Calu3 (cell line): ENCODE data around the gene RTRAF. TPM values are rescaled to one million over a fixed set of nuclear protein-coding genes. Genes with fewer than 3 reads are reported as not detected.

Source experiments
- BruUV-seq: library from RNA; stranded (reverse); fragments of 400-500 nt; replicated peaks from 2 replicates; lab custom pipeline; 2021; lab: Mats Ljungman, UMichigan
- CTCF ChIA-PET: fragments of 300-600 bp; sonication (Branson Sonifier 250); formaldehyde crosslinking; loops from one replicate; lab custom pipeline; 2022; ENCODE audit warnings: antibody characterized with exemption; lab: Charles Lee
- DNase-seq: peaks from one replicate; pipeline ENCODE4 v3.0.0; 2022
- H3K27ac Mint-ChIP-seq: one replicate; pipeline ENCODE4 v1.8.0; 2022; ENCODE audit warnings: mixed read lengths; ENCODE audit not compliant: unreplicated experiment
- H3K27me3 Mint-ChIP-seq: one replicate; pipeline ENCODE4 v1.8.0; 2022; ENCODE audit warnings: mixed read lengths; ENCODE audit not compliant: unreplicated experiment
- H3K36me3 Mint-ChIP-seq: one replicate; pipeline ENCODE4 v1.8.0; 2022; ENCODE audit warnings: mild to moderate bottlenecking, moderate library complexity, mixed read lengths; ENCODE audit not compliant: insufficient read depth, unreplicated experiment
- H3K4me1 Mint-ChIP-seq: one replicate; pipeline ENCODE4 v1.8.0; 2022; ENCODE audit warnings: mild to moderate bottlenecking, low read depth, mixed read lengths; ENCODE audit not compliant: unreplicated experiment
- H3K4me3 Mint-ChIP-seq: one replicate; pipeline ENCODE4 v1.8.0; 2022; ENCODE audit warnings: mild to moderate bottlenecking, low read depth, moderate library complexity, mixed read lengths; ENCODE audit not compliant: unreplicated experiment
- H3K9me3 Mint-ChIP-seq: one replicate; pipeline ENCODE4 v1.8.0; 2022; ENCODE audit warnings: low read depth, mixed read lengths; ENCODE audit not compliant: unreplicated experiment
- intact Hi-C: fragments of 100-400 bp; cut with micrococcal nuclease; formaldehyde crosslinking; loops from one replicate; pipeline ENCODE4 v1.10.0; 2022; ENCODE audit not compliant: unreplicated experiment
- total RNA-seq: library from RNA; stranded (reverse); gene quantifications from 2 replicates; pipeline ENCODE4 v1.2.3, GENCODE V29; 2022
- TF ChIP-seq, protein P1 (sequence below): fragments of 200-600 bp; IDR thresholded peaks from one replicate; pipeline ENCODE4 v1.8.0; 2022; ENCODE audit warnings: antibody characterized with exemption; ENCODE audit not compliant: unreplicated experiment

RTRAF gene
- total RNA-seq, 1 experiment from 2014 or later, result 164 TPM

DNA sequence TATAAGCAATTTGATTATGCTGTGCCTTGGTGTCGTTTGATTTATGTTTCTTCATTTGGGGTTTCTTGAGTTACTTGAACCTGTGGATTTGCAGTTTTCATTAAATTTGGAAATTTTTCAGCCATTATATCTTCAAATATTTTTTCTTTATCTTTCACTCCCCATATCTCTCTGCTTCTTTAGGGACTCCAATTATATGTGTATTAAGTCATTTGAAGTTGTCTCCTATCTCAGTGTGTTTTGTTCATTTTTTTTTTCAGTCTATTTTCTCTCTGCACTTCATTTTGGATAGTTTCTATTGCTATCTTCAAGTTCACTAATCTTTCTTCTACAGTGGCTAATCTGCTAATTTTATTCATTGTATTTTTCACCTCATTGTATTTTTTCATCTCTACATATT, 29.4 kb upstream of the RTRAF start:
- H3K27ac Mint-ChIP-seq, result no peak overlapping the region
- CTCF ChIA-PET, result no interaction called here
- intact Hi-C loops, result no loop called here
- H3K9me3 Mint-ChIP-seq, result peaks cover 27% of the 10 kb centered on the region
- DNase-seq, result no peak
- peaks cover 82% of the 10 kb centered on the region for H3K27me3 Mint-ChIP-seq
- no peak overlapping the region for H3K4me3 Mint-ChIP-seq
- no peaks in the 10 kb centered on the region for H3K36me3 Mint-ChIP-seq
- TF ChIP-seq, protein P1, sequence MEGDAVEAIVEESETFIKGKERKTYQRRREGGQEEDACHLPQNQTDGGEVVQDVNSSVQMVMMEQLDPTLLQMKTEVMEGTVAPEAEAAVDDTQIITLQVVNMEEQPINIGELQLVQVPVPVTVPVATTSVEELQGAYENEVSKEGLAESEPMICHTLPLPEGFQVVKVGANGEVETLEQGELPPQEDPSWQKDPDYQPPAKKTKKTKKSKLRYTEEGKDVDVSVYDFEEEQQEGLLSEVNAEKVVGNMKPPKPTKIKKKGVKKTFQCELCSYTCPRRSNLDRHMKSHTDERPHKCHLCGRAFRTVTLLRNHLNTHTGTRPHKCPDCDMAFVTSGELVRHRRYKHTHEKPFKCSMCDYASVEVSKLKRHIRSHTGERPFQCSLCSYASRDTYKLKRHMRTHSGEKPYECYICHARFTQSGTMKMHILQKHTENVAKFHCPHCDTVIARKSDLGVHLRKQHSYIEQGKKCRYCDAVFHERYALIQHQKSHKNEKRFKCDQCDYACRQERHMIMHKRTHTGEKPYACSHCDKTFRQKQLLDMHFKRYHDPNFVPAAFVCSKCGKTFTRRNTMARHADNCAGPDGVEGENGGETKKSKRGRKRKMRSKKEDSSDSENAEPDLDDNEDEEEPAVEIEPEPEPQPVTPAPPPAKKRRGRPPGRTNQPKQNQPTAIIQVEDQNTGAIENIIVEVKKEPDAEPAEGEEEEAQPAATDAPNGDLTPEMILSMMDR, result no peak
- H3K4me1 Mint-ChIP-seq, result no peaks in the 10 kb centered on the region
- BruUV-seq, result no TSS peak

GRCh38 chr14:51960866-51961265, 28.5 kb upstream of the RTRAF start:
- no peaks in the 10 kb centered on the region for H3K36me3 Mint-ChIP-seq
- no peak overlapping the region for H3K27ac Mint-ChIP-seq
- CTCF ChIA-PET, result no interaction called here
- peaks cover 27% of the 10 kb centered on the region for H3K9me3 Mint-ChIP-seq
- TF ChIP-seq, protein P1, result no peak
- BruUV-seq, result no TSS peak
- no peak for DNase-seq
- intact Hi-C loops, result no loop called here
- H3K4me1 Mint-ChIP-seq, result no peaks in the 10 kb centered on the region
- H3K27me3 Mint-ChIP-seq, result peaks cover 79% of the 10 kb centered on the region
- H3K4me3 Mint-ChIP-seq, result no peak overlapping the region

DNA sequence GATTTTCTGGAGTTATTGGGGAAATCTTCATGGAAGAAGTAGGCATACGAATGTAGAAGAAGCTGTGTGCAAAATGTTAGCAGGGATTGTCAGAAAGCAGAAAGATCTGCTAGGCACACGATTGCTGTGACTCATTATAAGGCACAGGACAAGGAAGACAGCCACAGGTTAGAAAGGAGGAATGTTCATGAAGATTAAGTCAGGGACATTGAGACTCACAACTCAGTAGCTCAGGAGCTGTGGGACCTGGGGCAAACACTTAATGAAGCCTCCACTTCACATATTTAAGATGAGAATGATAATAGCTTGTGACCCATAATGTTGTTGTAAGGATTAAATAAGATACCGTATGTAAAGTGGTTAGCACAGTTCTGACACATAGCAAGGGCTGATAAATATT, 26.6 kb upstream of the RTRAF start:
- peaks cover 68% of the 10 kb centered on the region for H3K27me3 Mint-ChIP-seq
- H3K4me3 Mint-ChIP-seq, result no peak overlapping the region
- no peak overlapping the region for H3K27ac Mint-ChIP-seq
- intact Hi-C loops, result no loop called here
- H3K4me1 Mint-ChIP-seq, result no peaks in the 10 kb centered on the region
- CTCF ChIA-PET, result interaction anchor here (0.6 kb wide), 1 partner anchor 45 kb away, joined by 4 read pairs; no protein-coding TSS in a partner anchor
- TF ChIP-seq, protein P1, result no peak
- BruUV-seq, result no TSS peak
- DNase-seq, result no peak
- H3K9me3 Mint-ChIP-seq, result peaks cover 23% of the 10 kb centered on the region
- H3K36me3 Mint-ChIP-seq, result no peaks in the 10 kb centered on the region

GRCh38 chr14:51963286-51963685, 26.1 kb upstream of the RTRAF start:
- Mint-ChIP-seq H3K9me3 (peaks cover 20% of the 10 kb centered on the region), H3K4me1 (no peaks in the 10 kb centered on the region), H3K27me3 (peaks cover 62% of the 10 kb centered on the region), H3K4me3 (no peak overlapping the region), H3K36me3 (no peaks in the 10 kb centered on the region), H3K27ac (no peak overlapping the region)
- intact Hi-C loops, result no loop called here
- DNase-seq, result no peak
- TF ChIP-seq, protein P1, result no peak
- no TSS peak for BruUV-seq
- CTCF ChIA-PET, result interaction anchor here (0.6 kb wide), 1 partner anchor 45 kb away, joined by 4 read pairs; no protein-coding TSS in a partner anchor
